PC-3 (cell line): ENCODE measurements around the gene TTC7B. TPM values are rescaled to one million over a fixed set of nuclear protein-coding genes. Genes with fewer than 3 reads are reported as not detected.

ENCODE experiments used
- ATAC-seq: fragments of 200-7000 bp; cut with Tn5 transposase; 2 replicates; pipeline ENCODE4 v1.9.1; 2020; ENCODE audit warnings: mild to moderate bottlenecking, moderate library complexity
- BruUV-seq: library from RNA; stranded (reverse); fragments of 400-500 nt; replicated peaks from 2 replicates; lab custom pipeline; 2021; lab: Mats Ljungman, UMichigan
- CTCF ChIA-PET: fragments of 300-600 bp; sonication (Branson Sonifier 250); formaldehyde crosslinking; loops from one replicate; lab custom pipeline; 2022; ENCODE audit warnings: antibody characterized with exemption; lab: Charles Lee
- POLR2A ChIA-PET: fragments of 300-600 bp; sonication (Branson Sonifier 250); formaldehyde crosslinking; loops from one replicate; lab custom pipeline; 2022; ENCODE audit warnings: antibody characterized with exemption; ENCODE audit not compliant: unreplicated experiment; lab: Charles Lee
- DNase-seq: peaks from one replicate; pipeline ENCODE4 v3.0.0-alpha.2; 2015
- H2AFZ ChIP-seq: fragments of 300-600 bp; sonication (generic); 2 replicates; pipeline ENCODE4 v1.6.0; 2016; ENCODE audit warnings: antibody characterized with exemption, low read length
- H3F3A ChIP-seq: fragments of 300-600 bp; sonication (generic); one replicate; pipeline ENCODE4 v1.6.0; 2017; ENCODE audit warnings: antibody characterized with exemption, low read length, control low read depth, mild to moderate bottlenecking; ENCODE audit not compliant: unreplicated experiment
- H3K27ac ChIP-seq: fragments of 300-600 bp; sonication (generic); 2 replicates; pipeline ENCODE4 v1.5.1; 2016; ENCODE audit warnings: mild to moderate bottlenecking, low read length
- H3K27me3 ChIP-seq: fragments of 300-600 bp; sonication (generic); 2 replicates; pipeline ENCODE4 v1.6.1; 2016; ENCODE audit warnings: low read length, mixed read lengths
- H3K36me3 ChIP-seq: fragments of 300-600 bp; sonication (generic); 2 replicates; pipeline ENCODE4 v1.6.1; 2016; ENCODE audit warnings: low read depth, mixed run types, low read length, mixed read lengths
- H3K4me1 ChIP-seq: fragments of 300-600 bp; sonication (generic); 2 replicates; pipeline ENCODE4 v1.5.1; 2016; ENCODE audit warnings: low read length; ENCODE audit not compliant: insufficient read depth
- H3K4me2 ChIP-seq: fragments of 300-600 bp; sonication (generic); 2 replicates; pipeline ENCODE4 v1.6.0; 2016; ENCODE audit warnings: low read length
- H3K4me3 ChIP-seq: fragments of 300-600 bp; sonication (generic); 2 replicates; pipeline ENCODE4 v1.5.1; 2016; ENCODE audit warnings: mild to moderate bottlenecking, low read length, mixed read lengths
- H3K79me2 ChIP-seq: fragments of 300-600 bp; sonication (generic); 2 replicates; pipeline ENCODE4 v1.6.1; 2017; ENCODE audit warnings: low read length, mixed read lengths
- H3K9ac ChIP-seq: fragments of 300-600 bp; sonication (generic); 2 replicates; pipeline ENCODE4 v1.6.0; 2016; ENCODE audit warnings: mild to moderate bottlenecking, low read length
- H3K9me2 ChIP-seq: fragments of 300-600 bp; sonication (generic); replicated peaks from 2 replicates; pipeline ENCODE4 v1.6.1; 2016; ENCODE audit warnings: mixed run types, low read length, mixed read lengths
- H3K9me3 ChIP-seq: fragments of 300-600 bp; sonication (generic); 2 replicates; pipeline ENCODE4 v1.6.1; 2016; ENCODE audit warnings: low read length, mixed read lengths
- H4K20me1 ChIP-seq: fragments of 300-600 bp; sonication (generic); 2 replicates; pipeline ENCODE4 v1.6.1; 2016; ENCODE audit warnings: low read length, mixed read lengths
- CTCF ChIP-seq: fragments of 300-600 bp; sonication (generic); conservative IDR thresholded peaks from 2 replicates; pipeline ENCODE4 v1.5.1; 2017; ENCODE audit warnings: antibody characterized with exemption, low read depth, mild to moderate bottlenecking, low read length
- EZH2 ChIP-seq: fragments of 300-600 bp; sonication (generic); IDR thresholded peaks from one replicate; pipeline ENCODE4 v1.6.1; 2017; ENCODE audit warnings: antibody characterized with exemption, mild to moderate bottlenecking, low read length; ENCODE audit not compliant: unreplicated experiment
- EZH2phosphoT487 ChIP-seq: fragments of 300-600 bp; sonication (generic); IDR thresholded peaks from 2 replicates; pipeline ENCODE4 v1.6.1; 2018; ENCODE audit warnings: mild to moderate bottlenecking, antibody characterized with exemption, low read length, borderline replicate concordance
- intact Hi-C: fragments of 100-400 bp; cut with micrococcal nuclease; formaldehyde crosslinking; loops from 2 replicates; pipeline ENCODE4 v1.9.0; 2023
- total RNA-seq: library from RNA; depleted of rRNA; stranded (reverse); fragments of >200 nt; gene quantifications from 2 replicates; pipeline ENCODE4 v1.2.3, GENCODE V29; 2014

TTC7B gene
- total RNA-seq, 1 experiment from 2014 or later = 45.6 TPM

GRCh38 chr14:90559811-90560492 is 256.3 kb downstream of the TTC7B start:
- intact Hi-C loops = no loop called here
- Histone ChIP-seq H3K79me2 (no peaks in the 10 kb centered on the region), H3K9ac (no peak overlapping the region), H3K4me2 (no peak overlapping the region), H3K27me3 (no peaks in the 10 kb centered on the region), H3K27ac (no peak overlapping the region), H3K9me3 (no peaks in the 10 kb centered on the region), H3K9me2 (no peaks in the 10 kb centered on the region), H3F3A (no peaks in the 10 kb centered on the region), H3K4me3 (no peak overlapping the region), H2AFZ (no peak overlapping the region), H3K4me1 (no peaks in the 10 kb centered on the region), H4K20me1 (no peaks in the 10 kb centered on the region), H3K36me3 (no peaks in the 10 kb centered on the region)
- ChIA-PET CTCF (no interaction called here), POLR2A (no interaction called here)
- ATAC-seq (no peak), DNase-seq (no peak)
- TF ChIP-seq EZH2 (no peak), CTCF (no peak), EZH2phosphoT487 (no peak)
- no TSS peak for BruUV-seq

GRCh38 chr14:90558983-90559590 is 257.1 kb downstream of the TTC7B start:
- no peak overlapping the region for H3K4me3 ChIP-seq
- no peaks in the 10 kb centered on the region for H3K9me3 ChIP-seq
- H3K79me2 ChIP-seq = no peaks in the 10 kb centered on the region
- no peak overlapping the region for H3K27ac ChIP-seq
- H2AFZ ChIP-seq = no peak overlapping the region
- H3K9me2 ChIP-seq = no peaks in the 10 kb centered on the region
- H4K20me1 ChIP-seq = no peaks in the 10 kb centered on the region
- intact Hi-C loops = no loop called here
- H3K4me2 ChIP-seq = no peak overlapping the region
- no peak overlapping the region for H3K9ac ChIP-seq
- no peaks in the 10 kb centered on the region for H3K27me3 ChIP-seq
- H3F3A ChIP-seq = no peaks in the 10 kb centered on the region
- no peaks in the 10 kb centered on the region for H3K36me3 ChIP-seq
- POLR2A ChIA-PET = no interaction called here
- no peak for DNase-seq
- TF ChIP-seq EZH2 = no peak
- TF ChIP-seq CTCF = no peak
- no peak for TF ChIP-seq EZH2phosphoT487
- no peak for ATAC-seq
- no TSS peak for BruUV-seq
- no peaks in the 10 kb centered on the region for H3K4me1 ChIP-seq
- CTCF ChIA-PET = no interaction called here
